GM20431 (cell line): Measurements from ENCODE around the gene ARHGAP10.

Source experiments
- in situ Hi-C: fragments of 300-500 bp; cut with MseI, MboI; formaldehyde crosslinking; loops from one replicate; pipeline ENCODE4 v1.15.0; 2020; ENCODE audit warnings: low sequenced_read_pairs; ENCODE audit not compliant: unreplicated experiment

Gene ARHGAP10

GRCh38 chr4:147761218-147761883, 29.5 kb downstream of the ARHGAP10 start:
- in situ Hi-C loops = no loop called here

DNA sequence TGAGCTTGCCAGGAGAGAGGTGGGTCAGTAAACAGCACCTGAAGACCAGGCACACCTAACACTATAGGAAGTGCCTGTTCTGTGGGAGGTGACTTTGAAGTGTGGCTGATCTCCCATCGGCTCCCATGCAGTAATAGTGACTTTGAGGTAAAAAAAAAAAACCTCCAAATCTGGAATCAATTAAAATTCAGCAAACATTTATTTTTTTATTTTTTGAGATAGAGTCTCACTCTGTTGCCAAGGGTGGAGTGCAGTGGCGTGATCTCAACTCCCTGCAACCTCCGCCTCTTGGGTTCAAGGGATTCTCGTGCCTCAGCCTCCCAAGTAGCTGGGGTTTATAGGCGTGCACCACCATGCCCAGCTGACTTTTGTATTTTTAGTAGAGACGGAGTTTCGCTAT, 32.4 kb downstream of the ARHGAP10 start:
- in situ Hi-C loops = no loop called here

GRCh38 chr4:147765121-147765529, 33.2 kb downstream of the ARHGAP10 start:
- in situ Hi-C loops = no loop called here

DNA sequence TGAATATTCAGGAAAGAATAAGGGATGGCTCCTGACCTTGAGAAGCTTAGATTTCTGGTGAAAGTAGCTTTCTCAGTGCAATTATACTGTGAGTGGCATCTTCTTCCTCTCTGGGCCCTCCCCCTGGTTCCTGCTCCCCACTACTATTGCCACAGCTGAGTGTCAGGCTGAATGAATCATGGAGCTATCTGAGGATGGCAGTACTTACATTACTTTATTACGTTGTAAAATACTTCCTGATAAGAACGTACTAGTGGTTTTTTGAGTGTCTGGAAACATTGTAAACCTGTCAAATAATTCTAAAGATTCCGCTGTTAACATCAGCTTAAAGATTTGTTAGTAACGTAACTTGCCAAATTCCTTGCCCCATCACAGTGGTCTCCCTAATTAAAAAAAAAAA, 36.2 kb downstream of the ARHGAP10 start:
- in situ Hi-C loops = no loop called here

GRCh38 chr4:147769386-147769785, 37.5 kb downstream of the ARHGAP10 start:
- in situ Hi-C loops = no loop called here

DNA sequence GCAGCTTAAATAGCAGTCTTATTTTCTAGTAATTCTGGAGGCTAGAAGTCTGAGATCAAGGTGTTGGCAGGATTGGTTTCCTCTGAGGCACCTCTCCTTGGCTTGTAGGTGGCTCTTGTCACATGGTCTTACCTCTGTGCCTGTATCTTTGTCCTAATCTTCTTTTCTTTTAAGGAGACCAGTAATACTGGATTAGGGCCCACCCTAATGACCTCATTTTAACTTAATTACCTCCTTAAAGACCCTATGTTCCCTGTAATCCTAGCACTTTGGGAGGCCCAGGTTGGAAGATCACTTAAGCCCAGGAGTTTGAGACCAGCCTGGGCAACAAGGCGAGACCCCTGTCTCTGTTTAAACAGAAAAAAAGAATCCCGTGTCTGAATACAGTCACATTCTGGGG, 38.9 kb downstream of the ARHGAP10 start:
- in situ Hi-C loops = no loop called here

- in situ Hi-C loops = no loop called here
These were observed 40.2 kb downstream of the ARHGAP10 start for GRCh38 chr4:147772056-147772455.

GRCh38 chr4:147772459-147772969, 40.6 kb downstream of the ARHGAP10 start:
- in situ Hi-C loops = no loop called here

DNA sequence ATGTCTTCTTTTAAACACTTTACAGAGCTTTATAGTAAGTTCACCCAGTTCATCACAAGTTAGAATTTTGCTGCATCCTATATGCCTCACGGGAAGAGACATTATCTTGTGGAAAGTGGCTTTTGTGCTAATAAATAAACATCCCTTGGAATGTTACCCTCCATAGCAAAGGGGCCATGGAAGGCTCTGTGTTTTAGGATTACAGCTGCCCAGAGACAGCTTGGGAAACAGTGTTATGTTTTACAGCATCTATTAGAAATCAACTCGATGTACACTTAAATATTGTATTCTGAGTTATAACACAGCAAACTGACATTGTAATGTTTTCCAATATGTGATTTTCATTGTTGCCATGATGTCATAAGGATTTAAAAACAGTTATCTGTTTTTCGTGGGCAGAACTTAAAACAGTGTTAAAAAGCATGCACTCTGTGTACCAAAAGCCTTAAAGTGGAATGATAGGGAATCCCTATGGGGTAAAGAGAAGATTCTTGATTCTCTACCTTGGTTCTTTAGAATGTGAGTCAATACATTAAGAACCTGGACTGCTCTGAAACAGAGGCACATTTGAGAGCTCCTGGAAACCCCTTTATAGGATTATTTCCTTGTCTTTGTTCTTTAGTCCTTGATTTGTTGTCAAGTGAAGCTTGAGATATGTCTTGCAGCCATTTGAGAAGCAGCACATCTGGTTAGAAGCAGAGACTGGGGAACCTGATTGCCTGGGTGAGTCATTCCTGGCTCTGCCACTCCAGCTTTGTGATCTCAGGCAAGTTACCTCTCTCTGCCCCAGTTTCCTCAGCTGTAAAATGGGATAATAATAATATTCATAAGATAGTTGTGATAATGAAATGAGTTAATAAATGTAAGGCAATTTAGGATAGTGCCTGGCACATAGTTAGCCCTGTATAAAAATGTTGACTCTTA, 41.6 kb downstream of the ARHGAP10 start:
- in situ Hi-C loops = no loop called here

GRCh38 chr4:147776716-147777115, 44.8 kb downstream of the ARHGAP10 start:
- in situ Hi-C loops = no loop called here

DNA sequence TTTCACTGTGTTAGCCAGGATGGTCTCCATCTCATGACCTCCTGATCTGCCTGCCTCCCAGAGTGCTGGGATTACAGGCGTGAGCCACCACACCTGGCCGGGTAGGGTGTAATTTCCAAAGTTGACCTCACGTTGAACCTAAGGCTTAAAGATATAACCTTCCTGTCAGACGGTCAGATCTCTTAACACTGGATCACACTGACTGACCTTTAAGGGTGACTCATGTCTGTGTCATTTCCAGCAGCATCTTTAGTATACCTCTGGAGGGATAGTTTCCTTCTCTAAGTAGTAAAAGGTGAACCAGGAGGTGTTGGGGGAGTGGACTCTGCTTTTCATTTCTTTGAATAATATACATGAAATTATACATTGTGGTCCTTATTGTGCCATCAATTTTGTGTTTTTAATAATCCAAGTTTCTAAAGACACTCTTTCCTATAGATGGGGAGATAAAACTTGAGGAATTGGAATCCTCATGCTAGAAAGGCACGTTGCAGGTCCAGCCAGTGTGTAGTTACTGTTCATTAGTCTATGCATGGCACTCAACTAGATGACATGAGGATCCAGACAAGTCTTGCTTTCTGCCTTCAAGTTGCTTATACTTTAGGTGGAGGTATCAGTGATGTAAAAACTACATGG, 45.7 kb downstream of the ARHGAP10 start:
- in situ Hi-C loops = no loop called here

DNA sequence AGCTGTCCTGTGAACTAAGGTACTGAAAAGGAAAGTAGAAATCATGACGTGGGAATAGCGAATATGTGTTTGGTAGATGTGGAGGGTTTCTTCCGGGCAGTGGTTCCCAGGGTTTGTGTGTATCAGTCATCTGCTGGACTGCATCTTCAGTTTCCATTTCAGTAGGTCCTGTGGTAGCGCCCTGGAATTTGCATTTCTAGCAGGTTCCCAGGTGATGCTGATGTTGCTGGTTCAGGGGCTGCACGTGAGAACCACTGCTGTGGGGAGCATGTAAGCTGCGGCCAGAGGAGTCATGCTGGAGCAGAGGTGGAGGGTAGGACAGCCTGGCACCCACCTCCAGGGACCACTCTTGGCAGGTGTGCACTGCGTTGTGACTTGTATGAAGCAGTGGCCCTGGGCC, 47.1 kb downstream of the ARHGAP10 start:
- in situ Hi-C loops = no loop called here

GRCh38 chr4:147779451-147779850, 47.6 kb downstream of the ARHGAP10 start:
- in situ Hi-C loops = no loop called here

- in situ Hi-C loops = no loop called here
These were observed 48.4 kb downstream of the ARHGAP10 start for GRCh38 chr4:147780137-147780777.

DNA sequence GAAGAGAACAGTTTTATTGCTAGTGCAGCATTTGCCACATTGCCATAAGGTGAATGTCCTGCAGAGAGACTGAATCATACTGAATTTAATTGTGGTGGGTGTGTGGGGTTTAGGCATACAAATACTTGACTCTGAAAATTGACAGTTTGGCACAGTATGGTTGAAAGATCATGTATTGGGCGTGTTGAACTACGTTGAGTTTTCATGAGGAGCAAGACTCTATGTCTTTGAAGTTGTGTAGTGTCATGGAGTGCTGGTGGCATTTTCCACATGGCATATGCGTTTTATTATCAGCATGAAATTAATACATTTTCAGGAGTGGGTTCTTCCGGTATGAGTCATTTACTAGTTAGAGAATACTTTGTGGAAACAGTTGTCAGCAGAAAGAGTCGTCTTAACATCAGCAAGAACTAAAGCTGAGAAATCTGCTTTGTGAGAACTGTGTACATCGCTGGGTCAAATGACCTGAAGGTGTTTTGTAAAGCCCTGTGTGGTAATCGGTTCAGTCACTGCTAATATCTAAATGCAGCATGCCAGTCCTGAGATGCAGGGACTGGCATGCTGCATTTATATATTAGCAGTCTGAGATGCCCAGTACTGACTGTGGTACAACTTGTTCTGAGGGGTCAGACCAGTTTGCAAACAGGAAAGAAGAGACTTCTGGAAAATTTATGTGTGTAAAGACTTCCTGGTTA, 50.3 kb downstream of the ARHGAP10 start:
- in situ Hi-C loops = no loop called here

DNA sequence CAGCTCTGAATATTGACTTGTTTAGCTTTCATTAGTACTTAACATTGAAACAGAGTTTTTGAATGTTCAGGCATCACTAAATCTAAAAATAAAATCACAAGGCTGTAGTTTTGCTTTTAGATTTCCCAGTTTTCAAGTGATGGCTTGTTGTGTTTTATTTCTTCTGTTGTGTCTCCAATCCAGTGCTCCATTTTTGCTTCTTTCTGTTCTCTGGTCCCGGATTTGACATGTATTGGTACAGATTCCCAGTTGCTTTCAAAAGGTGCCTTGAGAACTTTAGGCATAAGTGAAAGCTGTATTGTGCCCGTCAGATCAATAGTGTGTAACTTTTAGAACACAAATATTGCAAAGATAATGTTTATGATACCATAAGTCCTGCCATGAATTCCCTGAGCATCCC, 53.2 kb downstream of the ARHGAP10 start:
- in situ Hi-C loops = no loop called here

DNA sequence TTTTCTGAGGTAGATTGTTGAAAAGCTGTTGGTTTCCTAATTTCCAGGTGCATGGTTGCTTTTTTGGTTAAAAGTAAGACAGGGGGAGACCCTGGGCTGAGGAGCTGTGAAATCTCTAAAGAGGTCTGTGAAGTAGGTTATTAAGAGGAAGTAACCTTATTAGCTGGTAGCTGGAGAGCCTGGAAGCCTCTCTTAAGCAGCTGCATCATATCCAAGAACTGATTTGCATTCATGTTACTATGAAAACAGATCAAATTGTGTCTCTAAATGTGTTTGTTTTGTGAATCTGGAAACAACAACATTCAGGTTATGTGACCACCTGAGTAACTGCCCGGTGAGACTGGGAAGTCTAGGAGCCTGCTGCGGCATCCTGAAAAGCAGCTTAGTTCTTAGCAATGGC, 54.1 kb downstream of the ARHGAP10 start:
- in situ Hi-C loops = no loop called here

DNA sequence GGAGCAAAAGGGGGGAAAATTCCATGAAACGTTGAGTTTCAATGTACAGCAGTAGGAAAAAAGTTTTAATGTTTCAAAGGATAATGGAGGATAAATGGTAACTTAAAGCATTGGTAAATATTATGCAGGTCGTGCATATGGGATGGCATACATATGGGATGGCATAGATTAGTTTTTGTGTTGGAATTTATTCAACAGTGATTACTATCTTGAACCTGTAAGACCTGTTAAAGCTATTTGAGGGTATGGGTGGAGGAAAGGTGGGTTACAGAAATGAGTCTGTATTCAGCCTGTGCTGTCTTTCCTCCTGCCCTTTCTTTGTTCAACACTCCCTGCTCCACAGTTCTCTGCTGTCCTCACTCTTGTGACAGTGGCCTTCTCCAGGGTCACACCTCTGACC, 54.6 kb downstream of the ARHGAP10 start:
- in situ Hi-C loops = no loop called here

GRCh38 chr4:147787204-147787603, 55.3 kb downstream of the ARHGAP10 start:
- in situ Hi-C loops = no loop called here

- in situ Hi-C loops = no loop called here
These were observed 56.9 kb downstream of the ARHGAP10 start for GRCh38 chr4:147788791-147789190.
